Astrocyte (in vitro differentiated cells and primary cell): ENCODE measurements around the gene FAM13A.
"Not testable (repeated sequence)": the region's sequence is repeated elsewhere in the genome, so short reads cannot be mapped to it uniquely, and the experiment has no call there.

Source experiments
- EZH2 ChIP-seq: IDR thresholded peaks from 2 replicates; pipeline ENCODE4 v1.6.1; 2012; ENCODE audit warnings: mild to moderate bottlenecking, low read length, inconsistent platforms; ENCODE audit not compliant: insufficient read depth
- TF ChIP-seq, protein P1 (sequence below): IDR thresholded peaks from 2 replicates; pipeline ENCODE4 v1.5.1; 2011; ENCODE audit warnings: low read depth, mild to moderate bottlenecking, inconsistent platforms, low read length, moderate library complexity; ENCODE audit not compliant: insufficient read depth

- TF ChIP-seq, protein P1, sequence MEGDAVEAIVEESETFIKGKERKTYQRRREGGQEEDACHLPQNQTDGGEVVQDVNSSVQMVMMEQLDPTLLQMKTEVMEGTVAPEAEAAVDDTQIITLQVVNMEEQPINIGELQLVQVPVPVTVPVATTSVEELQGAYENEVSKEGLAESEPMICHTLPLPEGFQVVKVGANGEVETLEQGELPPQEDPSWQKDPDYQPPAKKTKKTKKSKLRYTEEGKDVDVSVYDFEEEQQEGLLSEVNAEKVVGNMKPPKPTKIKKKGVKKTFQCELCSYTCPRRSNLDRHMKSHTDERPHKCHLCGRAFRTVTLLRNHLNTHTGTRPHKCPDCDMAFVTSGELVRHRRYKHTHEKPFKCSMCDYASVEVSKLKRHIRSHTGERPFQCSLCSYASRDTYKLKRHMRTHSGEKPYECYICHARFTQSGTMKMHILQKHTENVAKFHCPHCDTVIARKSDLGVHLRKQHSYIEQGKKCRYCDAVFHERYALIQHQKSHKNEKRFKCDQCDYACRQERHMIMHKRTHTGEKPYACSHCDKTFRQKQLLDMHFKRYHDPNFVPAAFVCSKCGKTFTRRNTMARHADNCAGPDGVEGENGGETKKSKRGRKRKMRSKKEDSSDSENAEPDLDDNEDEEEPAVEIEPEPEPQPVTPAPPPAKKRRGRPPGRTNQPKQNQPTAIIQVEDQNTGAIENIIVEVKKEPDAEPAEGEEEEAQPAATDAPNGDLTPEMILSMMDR: not testable (repeated sequence)
- TF ChIP-seq EZH2: not testable (repeated sequence)
Observed at GRCh38 chr4:88853583-88853982, 203.4 kb downstream of the FAM13A start.
